SH-SY5Y (cell line): ENCODE measurements around the gene ZMPSTE24.

ENCODE experiments used
- GATA2 ChIP-seq: IDR thresholded peaks from 2 replicates; pipeline ENCODE4 v1.6.1; 2011; ENCODE audit warnings: mild to moderate bottlenecking, low read depth, low read length
- GATA3 ChIP-seq: IDR thresholded peaks from 2 replicates; pipeline ENCODE4 v1.6.1; 2011; ENCODE audit warnings: low read depth, mild to moderate bottlenecking, low read length, moderate library complexity

DNA sequence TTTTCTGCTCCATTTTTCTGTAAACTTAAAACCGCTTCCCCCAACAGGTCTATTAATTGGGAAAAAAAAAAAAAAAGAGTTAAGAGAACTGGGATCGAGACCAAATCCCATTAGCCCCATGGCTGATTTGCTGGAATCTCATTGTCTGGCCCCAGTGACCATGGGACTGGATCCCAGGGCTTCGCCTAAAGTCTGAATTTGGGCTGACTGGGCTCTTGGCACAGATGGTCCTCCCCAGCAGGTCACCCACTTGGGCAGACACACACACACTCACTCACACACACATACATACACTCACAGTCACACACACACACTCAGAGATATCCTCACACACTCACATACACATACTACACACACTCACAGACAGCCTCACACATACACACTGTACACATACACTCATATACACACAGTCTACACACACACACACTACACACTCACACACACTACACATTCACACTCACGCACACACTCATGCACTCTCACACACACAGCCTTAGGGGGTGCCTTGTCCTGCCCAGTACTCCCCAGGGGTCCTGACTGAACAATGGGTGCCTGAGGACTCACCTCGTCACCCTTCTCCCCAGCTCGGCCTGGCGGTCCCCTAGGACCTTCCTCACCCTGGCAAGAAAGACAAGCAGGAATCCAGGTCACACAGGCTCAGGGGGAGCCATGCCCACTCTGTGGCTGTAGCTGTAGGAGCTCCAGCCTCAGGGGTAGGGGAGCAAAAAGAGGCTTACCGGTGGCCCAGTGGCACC, 51.5 kb downstream of the ZMPSTE24 start:
- TF ChIP-seq GATA2 (no peak), GATA3 (no peak)
